Loucy (cell line): Measurements from ENCODE around the gene IFI44L.

ENCODE experiments used
- EZH2phosphoT487 ChIP-seq: fragments of 200-600 bp; IDR thresholded peaks from 2 replicates; pipeline ENCODE4 v1.6.1; 2018; ENCODE audit warnings: antibody characterized with exemption, mild to moderate bottlenecking, moderate library complexity, borderline replicate concordance
- TF ChIP-seq, protein P1 (sequence below): fragments of 200-600 bp; sonication (generic); conservative IDR thresholded peaks from 2 replicates; pipeline ENCODE4 v1.5.1; 2014; ENCODE audit warnings: mild to moderate bottlenecking, antibody characterized with exemption, low read length

DNA sequence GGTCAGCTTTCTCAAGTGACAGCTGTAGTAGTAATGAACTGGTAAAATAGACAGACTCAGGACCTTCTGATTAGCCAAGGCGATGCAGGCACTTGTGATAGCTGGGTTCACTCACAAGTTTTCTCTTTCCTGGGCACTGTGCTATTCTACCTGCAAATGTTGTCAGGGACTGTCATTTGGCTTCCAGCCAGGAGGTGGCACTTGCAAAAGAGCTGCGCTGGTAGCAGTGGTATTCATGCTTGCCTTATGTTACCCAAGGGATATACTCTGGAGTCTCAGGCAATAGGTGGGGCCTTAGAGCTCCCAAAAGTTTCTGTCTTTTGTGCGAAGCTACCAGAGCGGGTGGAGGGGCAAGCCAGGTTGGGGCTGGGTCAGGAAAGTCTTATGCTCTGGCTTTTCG lies 52.9 kb downstream of the IFI44L start:
- TF ChIP-seq, protein P1, sequence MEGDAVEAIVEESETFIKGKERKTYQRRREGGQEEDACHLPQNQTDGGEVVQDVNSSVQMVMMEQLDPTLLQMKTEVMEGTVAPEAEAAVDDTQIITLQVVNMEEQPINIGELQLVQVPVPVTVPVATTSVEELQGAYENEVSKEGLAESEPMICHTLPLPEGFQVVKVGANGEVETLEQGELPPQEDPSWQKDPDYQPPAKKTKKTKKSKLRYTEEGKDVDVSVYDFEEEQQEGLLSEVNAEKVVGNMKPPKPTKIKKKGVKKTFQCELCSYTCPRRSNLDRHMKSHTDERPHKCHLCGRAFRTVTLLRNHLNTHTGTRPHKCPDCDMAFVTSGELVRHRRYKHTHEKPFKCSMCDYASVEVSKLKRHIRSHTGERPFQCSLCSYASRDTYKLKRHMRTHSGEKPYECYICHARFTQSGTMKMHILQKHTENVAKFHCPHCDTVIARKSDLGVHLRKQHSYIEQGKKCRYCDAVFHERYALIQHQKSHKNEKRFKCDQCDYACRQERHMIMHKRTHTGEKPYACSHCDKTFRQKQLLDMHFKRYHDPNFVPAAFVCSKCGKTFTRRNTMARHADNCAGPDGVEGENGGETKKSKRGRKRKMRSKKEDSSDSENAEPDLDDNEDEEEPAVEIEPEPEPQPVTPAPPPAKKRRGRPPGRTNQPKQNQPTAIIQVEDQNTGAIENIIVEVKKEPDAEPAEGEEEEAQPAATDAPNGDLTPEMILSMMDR = peak; percentile 51
- no peak for TF ChIP-seq EZH2phosphoT487
